ENCODE measurements around the gene ANKRD33B.

ANKRD33B gene

DNA sequence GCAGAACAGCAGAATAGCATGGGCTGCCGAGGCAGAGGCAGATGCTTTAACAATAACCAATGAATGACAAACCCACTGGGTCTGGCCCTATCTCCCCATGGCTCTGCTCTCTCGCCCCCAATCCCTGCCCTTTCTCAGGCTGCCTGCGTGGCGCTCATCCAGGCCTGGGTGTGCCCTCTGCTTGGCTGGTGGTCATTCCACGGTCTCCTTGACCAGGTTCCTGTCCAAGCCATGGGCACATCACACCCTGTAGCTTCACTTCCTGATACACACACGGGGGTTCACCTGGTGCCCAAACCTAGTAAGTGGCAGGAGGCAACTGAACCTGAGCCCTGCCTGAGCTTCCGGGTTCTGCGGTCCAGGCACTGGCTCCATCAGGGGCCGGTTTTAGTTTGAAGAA is 109.5 kb downstream of the ANKRD33B start:
- peaks cover 0 to 30% (median 0%) of the 10 kb centered on the region in 11 experiments; a peak in 2 of 22 replicates for H4K20me1 ChIP-seq
- peaks cover 0 to 6% (median 0%) of the 10 kb centered on the region in 10 experiments; a peak in 4 of 20 replicates for H3K4me1 ChIP-seq
- peaks cover 0 to 21% (median 7%) of the 10 kb centered on the region in 11 experiments; a peak in 12 of 22 replicates for H3K9me3 ChIP-seq (replicated peaks in 1 of 11)
- H3K36me3 ChIP-seq, result peaks cover 17 to 23% (median 18%) of the 10 kb centered on the region in 11 experiments
- no peaks in the 10 kb centered on the region for H3K27me3 ChIP-seq
- H3K27ac ChIP-seq, result no peak overlapping the region
- no peak overlapping the region for H3K9ac ChIP-seq
- no peak overlapping the region for H3K4me2 ChIP-seq
- no peak for TF ChIP-seq Cebpa-rat (IDR thresholded peaks at IDR 0.05)
- no peak overlapping the region for H3K4me3 ChIP-seq

DNA sequence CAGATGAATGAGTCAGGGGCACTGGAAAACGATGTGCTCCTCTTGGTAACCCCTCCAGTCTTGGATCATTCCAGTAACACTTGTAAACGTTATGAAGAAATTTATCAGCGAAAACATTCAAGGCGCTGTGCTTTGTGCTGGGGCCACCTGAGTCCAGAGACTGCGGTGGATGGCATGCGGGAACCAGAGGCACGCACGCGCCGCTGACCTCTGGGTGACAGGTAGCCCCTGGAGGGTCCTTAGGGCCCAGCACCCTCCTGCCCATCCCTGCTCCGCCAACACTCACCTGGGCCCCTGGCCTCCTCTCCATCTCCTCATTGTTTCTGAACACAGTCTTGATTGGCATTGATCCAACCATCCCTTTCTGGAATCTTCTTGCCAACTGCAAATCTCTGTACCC is 110.2 kb downstream of the ANKRD33B start:
- no peak overlapping the region for H3K9ac ChIP-seq

DNA sequence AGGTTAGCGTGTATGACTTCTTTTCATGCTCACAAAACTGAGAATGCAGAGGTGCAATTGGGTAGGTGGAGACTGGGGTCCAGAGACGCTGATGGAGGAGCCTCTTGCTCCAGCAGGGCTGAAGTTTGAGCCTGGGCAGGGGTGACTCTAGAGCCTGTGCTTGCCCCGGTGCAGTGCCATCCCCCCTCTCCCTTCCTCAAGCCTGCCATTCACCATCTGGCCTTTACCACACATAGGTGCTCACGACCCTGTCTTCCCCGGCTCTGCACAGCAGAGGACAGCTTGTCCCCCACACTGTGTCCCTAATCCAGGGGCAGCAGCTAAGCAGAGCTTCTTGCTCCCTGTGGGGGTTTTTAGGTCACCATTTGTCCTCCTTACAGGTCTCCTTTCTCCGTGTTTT is 110.7 kb downstream of the ANKRD33B start:
- Histone ChIP-seq H3K27me3 (no peaks in the 10 kb centered on the region), H3K36me3 (peaks cover 28 to 35% (median 30%) of the 10 kb centered on the region in 11 experiments), H3K4me2 (no peak overlapping the region), H3K9ac (no peak overlapping the region), H3K4me3 (no peak overlapping the region), H4K20me1 (peaks cover 0 to 34% (median 0%) of the 10 kb centered on the region in 11 experiments; a peak in 2 of 22 replicates), H3K27ac (no peak overlapping the region), H3K9me3 (replicated peaks in 1 of 11) (peaks cover 0 to 18% (median 7%) of the 10 kb centered on the region in 11 experiments; a peak in 11 of 22 replicates), H3K4me1 (peaks cover 0 to 6% (median 0%) of the 10 kb centered on the region in 10 experiments; a peak in 4 of 20 replicates)
- TF ChIP-seq Cebpa-rat (IDR thresholded peaks at IDR 0.05), result no peak

More for the DNA sequence above, 110.2 kb downstream of the ANKRD33B start:
- Histone ChIP-seq H3K4me1 (peaks cover 0 to 6% (median 0%) of the 10 kb centered on the region in 10 experiments; a peak in 4 of 20 replicates), H3K9me3 (replicated peaks in 1 of 11) (peaks cover 0 to 18% (median 7%) of the 10 kb centered on the region in 11 experiments; a peak in 11 of 22 replicates), H3K27ac (no peak overlapping the region), H3K4me2 (no peak overlapping the region), H3K4me3 (no peak overlapping the region), H3K36me3 (peaks cover 23 to 30% (median 25%) of the 10 kb centered on the region in 11 experiments), H4K20me1 (peaks cover 0 to 34% (median 0%) of the 10 kb centered on the region in 11 experiments; a peak in 2 of 22 replicates), H3K27me3 (no peaks in the 10 kb centered on the region)
- TF ChIP-seq Cebpa-rat (IDR thresholded peaks at IDR 0.05), result no peak

DNA sequence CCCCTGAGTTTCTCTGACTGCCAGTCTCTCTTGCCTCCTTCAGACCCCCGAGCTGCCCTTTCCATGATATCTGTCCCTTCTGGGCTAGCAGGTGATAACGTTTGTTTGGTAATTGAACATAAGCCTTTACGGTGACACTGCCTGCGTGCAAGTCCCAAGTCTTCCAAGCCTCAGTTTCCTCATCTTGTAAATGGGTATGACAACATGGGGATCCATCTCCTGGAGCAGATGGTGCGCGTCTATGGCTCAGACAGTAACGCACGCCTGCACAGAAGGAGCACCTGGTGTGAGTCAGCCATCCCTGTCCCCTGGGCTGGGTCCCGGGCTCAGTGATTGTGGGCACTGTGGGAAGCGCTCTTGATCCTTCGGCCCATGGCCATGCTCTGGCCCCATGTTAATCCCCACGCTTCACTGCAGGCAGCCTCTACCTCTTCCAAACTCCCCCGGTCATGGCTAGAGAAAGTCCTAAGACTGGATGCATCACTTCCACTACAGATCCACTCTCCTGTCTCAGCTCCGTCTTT is 111.4 kb downstream of the ANKRD33B start:
- no peak for TF ChIP-seq Cebpa-rat (IDR thresholded peaks at IDR 0.05)

DNA sequence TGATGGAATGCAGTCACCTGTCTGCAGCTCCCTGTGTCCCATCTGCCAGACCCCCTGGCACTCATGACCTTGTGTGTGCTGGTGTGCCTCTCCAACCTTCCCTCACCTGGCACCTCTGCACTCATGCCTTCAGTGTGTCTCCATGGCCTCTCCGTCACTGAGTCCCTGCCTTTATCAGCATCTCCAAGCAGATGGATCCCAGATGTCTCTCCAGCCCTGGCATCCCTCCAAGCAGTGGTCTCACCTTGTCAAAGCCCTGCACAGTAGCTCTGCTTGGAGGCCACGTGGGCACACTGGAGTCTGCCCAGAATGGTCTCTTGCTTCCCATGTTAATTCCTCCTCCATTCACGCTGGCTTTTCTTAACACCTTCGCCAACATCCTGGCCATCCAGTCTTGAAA is 112.4 kb downstream of the ANKRD33B start:
- Histone ChIP-seq H3K27me3 (no peaks in the 10 kb centered on the region), H3K4me3 (no peak overlapping the region), H3K36me3 (peaks cover 45 to 51% (median 46%) of the 10 kb centered on the region in 11 experiments), H3K9me3 (replicated peaks in 1 of 11) (peaks cover 0 to 18% (median 7%) of the 10 kb centered on the region in 11 experiments; a peak in 11 of 22 replicates), H3K4me1 (peaks cover 0 to 14% (median 5%) of the 10 kb centered on the region in 10 experiments; a peak in 15 of 20 replicates), H3K4me2 (no peak overlapping the region), H3K27ac (no peak overlapping the region), H3K9ac (no peak overlapping the region), H4K20me1 (peaks cover 0 to 50% (median 6%) of the 10 kb centered on the region in 11 experiments; a peak in 11 of 22 replicates)
- TF ChIP-seq Cebpa-rat (IDR thresholded peaks at IDR 0.05), result no peak

More for the DNA sequence above, 111.4 kb downstream of the ANKRD33B start:
- peaks cover 35 to 41% (median 36%) of the 10 kb centered on the region in 11 experiments for H3K36me3 ChIP-seq
- no peaks in the 10 kb centered on the region for H3K27me3 ChIP-seq
- H4K20me1 ChIP-seq, result peaks cover 0 to 41% (median 0%) of the 10 kb centered on the region in 11 experiments; a peak in 4 of 22 replicates
- no peak overlapping the region for H3K9ac ChIP-seq
- H3K9me3 ChIP-seq (replicated peaks in 1 of 11), result peaks cover 0 to 18% (median 7%) of the 10 kb centered on the region in 11 experiments; a peak in 11 of 22 replicates
- H3K4me3 ChIP-seq, result no peak overlapping the region
- no peak overlapping the region for H3K27ac ChIP-seq
- H3K4me2 ChIP-seq, result no peak overlapping the region
- peaks cover 0 to 7% (median 0%) of the 10 kb centered on the region in 10 experiments; a peak in 7 of 20 replicates for H3K4me1 ChIP-seq

DNA sequence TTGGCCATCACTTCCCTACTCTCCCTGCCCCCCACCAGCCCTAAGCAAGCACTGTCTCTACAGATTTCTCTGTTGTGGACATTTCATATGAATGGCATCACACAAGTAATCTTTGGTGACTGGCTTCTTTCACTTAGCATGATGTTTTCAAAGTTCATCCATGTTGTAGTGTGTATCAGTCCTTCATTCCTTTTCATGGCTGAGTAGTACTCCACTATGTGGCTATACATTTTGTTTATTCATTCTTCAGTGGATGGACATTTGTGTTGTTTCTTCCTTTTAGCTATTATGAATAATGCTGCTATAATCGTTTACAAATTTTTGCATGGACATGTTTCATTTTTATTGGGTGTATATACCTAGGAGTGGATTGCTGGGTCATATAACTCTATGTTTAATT is 113.1 kb downstream of the ANKRD33B start:
- Histone ChIP-seq H3K27me3 (no peaks in the 10 kb centered on the region), H4K20me1 (peaks cover 0 to 58% (median 13%) of the 10 kb centered on the region in 11 experiments; a peak in 13 of 22 replicates), H3K4me1 (peaks cover 5 to 21% (median 12%) of the 10 kb centered on the region in 10 experiments), H3K9ac (no peak overlapping the region), H3K4me2 (no peak overlapping the region), H3K27ac (no peak overlapping the region), H3K36me3 (peaks cover 49 to 58% (median 52%) of the 10 kb centered on the region in 11 experiments), H3K9me3 (replicated peaks in 1 of 11) (peaks cover 0 to 18% (median 7%) of the 10 kb centered on the region in 11 experiments; a peak in 11 of 22 replicates), H3K4me3 (no peak overlapping the region)
- no peak for TF ChIP-seq Cebpa-rat (IDR thresholded peaks at IDR 0.05)

DNA sequence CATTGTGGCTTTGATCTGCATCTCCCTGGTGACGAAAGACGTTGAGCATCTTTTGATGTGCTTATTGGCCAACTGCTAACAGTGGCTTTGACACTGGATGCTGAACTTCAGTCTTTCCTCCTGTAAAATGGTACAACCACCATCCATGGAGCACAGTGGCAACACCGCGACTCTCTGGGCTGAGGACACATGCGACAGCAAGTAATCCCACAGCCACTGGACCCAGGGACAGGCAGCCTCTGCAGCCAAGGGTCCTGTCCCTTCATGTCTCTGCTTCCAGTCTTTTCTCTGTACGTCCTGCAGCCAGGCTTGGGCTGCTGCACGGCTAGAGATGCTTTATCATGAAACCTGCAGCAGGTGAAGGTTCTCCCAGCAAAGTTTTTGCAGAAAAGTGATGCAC is 113.7 kb downstream of the ANKRD33B start:
- Histone ChIP-seq H3K4me3 (no peak overlapping the region), H3K27me3 (no peaks in the 10 kb centered on the region), H3K36me3 (peaks cover 50 to 60% (median 58%) of the 10 kb centered on the region in 11 experiments), H3K9me3 (replicated peaks in 1 of 11) (peaks cover 0 to 18% (median 7%) of the 10 kb centered on the region in 11 experiments; a peak in 11 of 22 replicates), H3K4me2 (no peak overlapping the region), H3K9ac (no peak overlapping the region), H3K27ac (no peak overlapping the region), H4K20me1 (peaks cover 0 to 63% (median 18%) of the 10 kb centered on the region in 11 experiments; a peak in 14 of 22 replicates), H3K4me1 (peaks cover 11 to 27% (median 18%) of the 10 kb centered on the region in 10 experiments)
- no peak for TF ChIP-seq Cebpa-rat (IDR thresholded peaks at IDR 0.05)

DNA sequence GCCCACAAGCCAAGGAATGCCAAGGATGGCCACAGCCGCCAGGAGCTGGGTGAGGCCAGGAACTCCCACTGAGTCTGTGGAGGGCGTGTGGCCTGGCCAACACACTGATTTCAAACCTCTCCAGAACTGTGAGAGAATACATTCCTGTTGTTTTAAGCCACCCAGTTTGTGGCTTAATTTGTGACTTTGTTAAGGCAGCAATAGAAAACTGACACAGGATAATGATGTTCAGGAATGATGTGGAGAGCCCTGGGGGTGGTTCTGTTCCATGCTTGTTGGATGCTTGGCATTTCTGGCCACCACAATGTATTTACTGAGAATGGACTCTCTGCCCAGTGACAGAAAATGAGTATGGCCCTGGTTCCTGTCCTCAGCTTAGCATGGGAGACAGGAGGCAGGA is 114.4 kb downstream of the ANKRD33B start:
- no peaks in the 10 kb centered on the region for H3K27me3 ChIP-seq
- TF ChIP-seq Cebpa-rat (IDR thresholded peaks at IDR 0.05), result no peak
- H3K4me3 ChIP-seq, result no peak overlapping the region
- H3K27ac ChIP-seq, result no peak overlapping the region
- peaks cover 55 to 67% (median 65%) of the 10 kb centered on the region in 11 experiments for H3K36me3 ChIP-seq
- no peak overlapping the region for H3K4me2 ChIP-seq
- H3K9ac ChIP-seq, result no peak overlapping the region
- H3K9me3 ChIP-seq (replicated peaks in 1 of 11), result peaks cover 0 to 18% (median 7%) of the 10 kb centered on the region in 11 experiments; a peak in 11 of 22 replicates
- peaks cover 0 to 71% (median 25%) of the 10 kb centered on the region in 11 experiments; a peak in 16 of 22 replicates for H4K20me1 ChIP-seq
- peaks cover 18 to 34% (median 25%) of the 10 kb centered on the region in 10 experiments for H3K4me1 ChIP-seq

DNA sequence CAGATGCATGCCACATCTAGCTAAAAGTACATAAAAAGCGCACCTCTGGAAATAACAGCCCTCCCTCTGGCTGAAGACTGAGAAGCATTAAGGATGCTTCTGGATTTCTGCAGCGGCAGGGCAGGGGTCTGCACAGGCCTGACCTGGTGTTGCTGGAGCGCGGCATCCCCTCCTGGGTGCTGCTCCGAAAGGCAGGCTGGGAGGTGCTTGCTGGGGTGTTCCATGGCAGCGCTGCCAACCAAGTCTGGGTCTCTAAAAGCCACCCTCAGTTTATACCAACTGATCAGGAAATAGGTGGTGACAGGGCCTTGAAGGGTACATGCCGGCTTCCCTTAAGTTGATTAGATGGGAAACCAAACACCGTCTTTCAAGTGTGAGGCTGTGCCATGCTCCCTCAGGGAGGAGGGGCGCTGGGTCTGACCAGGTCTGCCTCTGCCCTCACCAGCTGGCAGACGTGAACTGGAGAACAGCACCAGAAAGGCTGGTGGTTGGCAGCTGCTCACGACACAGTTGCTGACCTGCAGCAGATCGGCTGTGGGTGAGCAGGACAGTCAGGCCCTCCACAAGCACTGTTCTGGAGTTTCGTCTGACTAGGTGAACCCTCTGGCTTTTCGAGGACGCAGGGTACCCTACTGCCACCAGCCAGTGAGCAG is 115.6 kb downstream of the ANKRD33B start:
- Histone ChIP-seq H3K4me1 (peaks cover 25 to 40% (median 33%) of the 10 kb centered on the region in 10 experiments), H3K27ac (no peak overlapping the region), H3K9ac (no peak overlapping the region), H3K36me3 (peaks cover 61 to 79% (median 76%) of the 10 kb centered on the region in 11 experiments), H3K4me2 (no peak overlapping the region), H4K20me1 (peaks cover 5 to 78% (median 35%) of the 10 kb centered on the region in 11 experiments; a peak in 16 of 22 replicates), H3K9me3 (replicated peaks in 1 of 11) (peaks cover 0 to 18% (median 7%) of the 10 kb centered on the region in 11 experiments; a peak in 11 of 22 replicates), H3K4me3 (no peak overlapping the region), H3K27me3 (no peaks in the 10 kb centered on the region)
- no peak for TF ChIP-seq Cebpa-rat (IDR thresholded peaks at IDR 0.05)
